K562 (cell line): ENCODE measurements around the gene FAM240A. TPM values are rescaled to one million over a fixed set of nuclear protein-coding genes. Genes with fewer than 3 reads are reported as not detected.

Source experiments
- EP300 ChIP-seq: IDR thresholded peaks from 2 replicates; pipeline ENCODE4 v1.6.1; 2012; ENCODE audit warnings: low read length, improper control_type of control experiment
- ETV1 ChIP-seq: fragments of 450-650 bp; conservative IDR thresholded peaks from 2 replicates; pipeline ENCODE4 v1.6.1; 2016; ENCODE audit warnings: missing genetic modification characterization, control low read depth, low read depth, missing compliant biosample characterization
- HNRNPLL ChIP-seq: fragments of 200-400 bp; formaldehyde crosslinking; IDR thresholded peaks from 2 replicates; pipeline ENCODE4 v1.6.1; 2017; ENCODE audit warnings: low read length, low read depth, mild to moderate bottlenecking; ENCODE audit not compliant: poor library complexity, severe bottlenecking
- IRF2 ChIP-seq: sonication (generic); formaldehyde crosslinking; IDR thresholded peaks from 2 replicates; pipeline ENCODE4 v1.8.1; 2022; ENCODE audit warnings: mild to moderate bottlenecking, missing genetic modification reagents
- MGA ChIP-seq: fragments of 450-650 bp; IDR thresholded peaks from 2 replicates; pipeline ENCODE4 v1.6.1; 2016; ENCODE audit warnings: mild to moderate bottlenecking, moderate library complexity
- PHB ChIP-seq: fragments of 250-450 bp; sonication (Bioruptor Pico); IDR thresholded peaks from 2 replicates; pipeline ENCODE4 v1.5.0; 2021
- SPI1 ChIP-seq: IDR thresholded peaks from 2 replicates; pipeline ENCODE4 v1.6.1; 2011; ENCODE audit warnings: low read depth, low read length, control low read depth, borderline replicate concordance
- TAL1 ChIP-seq: fragments of 450-650 bp; IDR thresholded peaks from 2 replicates; pipeline ENCODE4 v1.6.1; 2016; ENCODE audit warnings: mild to moderate bottlenecking
- ZBTB11 ChIP-seq, 3 experiments: fragments of 200-800 bp in 1 of 3; fragments of 250-450 bp in 1 of 3; fragments of 450-650 bp in 1 of 3; sonication (Bioruptor Pico) in 1 of 3; sonication (Bioruptor generic) in 1 of 3; formaldehyde crosslinking in 1 of 3; IDR thresholded peaks; 2 replicates each; pipeline versions ENCODE4 v1.6.1 to v1.8.0; 2016 to 2022; ENCODE audit warnings: mild to moderate bottlenecking in 2 of 3, missing genetic modification characterization in 2 of 3, missing compliant biosample characterization in 1 of 3, moderate library complexity in 1 of 3
- ZFX ChIP-seq: sonication (generic); formaldehyde crosslinking; IDR thresholded peaks from 2 replicates; pipeline ENCODE4 v1.8.0; 2022; ENCODE audit warnings: mild to moderate bottlenecking, missing genetic modification reagents, moderate library complexity
- ZNF444 ChIP-seq: fragments of 250-450 bp; sonication (Bioruptor Pico); IDR thresholded peaks from 2 replicates; pipeline ENCODE4 v1.4.0; 2020; ENCODE audit warnings: mild to moderate bottlenecking, moderate library complexity
- ZNF75A ChIP-seq: fragments of 450-650 bp; formaldehyde crosslinking; IDR thresholded peaks from 2 replicates; pipeline ENCODE4 v1.4.0; 2020; ENCODE audit warnings: mild to moderate bottlenecking
- ZNF76 ChIP-seq: fragments of 250-450 bp; sonication (Bioruptor Pico); IDR thresholded peaks from 2 replicates; pipeline ENCODE4 v1.4.0; 2020; ENCODE audit warnings: mild to moderate bottlenecking, moderate library complexity, borderline replicate concordance
- polyA plus RNA-seq, 8 experiments: library from polyadenylated mRNA; depleted of rRNA in 4 of 8; stranded (reverse) in 5 of 8; unstranded in 3 of 8; fragments of >200 nt; fragmentation: Nextera tagmentation in 2 of 8; fragmentation: Illumina TruSeq in 1 of 8; extraction: Ambion mirVana in 2 of 8; extraction: Trizol in 1 of 8; gene quantifications; 2 replicates each; pipeline versions ENCODE4 v1.2.1 to v1.2.3, GENCODE V29; 2011 to 2014; ENCODE audit warnings: inconsistent platforms in 1 of 8, missing spikeins in 1 of 8
- total RNA-seq, 7 experiments: library from RNA; depleted of rRNA in 6 of 7; stranded (reverse); fragments of >200 nt in 6 of 7; fragmentation: Illumina TruSeq in 2 of 7; extraction: Trizol in 2 of 7; gene quantifications; 2 replicates each; pipeline versions ENCODE4 v1.2.1 to v1.2.3, GENCODE V29; 2011 to 2021; ENCODE audit warnings: low replicate concordance in 1 of 7

The FAM240A gene
- total and polyA plus RNA-seq, 9 of the 15 experiments (the other 6 are each of a cell fraction or from before 2014, with no cell fraction given): not detected

GRCh38 chr3:46578973-46579755 lies 33.2 kb upstream of the FAM240A start (continued):
- TF ChIP-seq ETV1 (tag) (no peak), PHB (no peak), HNRNPLL (no peak), IRF2 (CRISPR knock-in tag) (no peak), ZBTB11 (CRISPR knock-in tag; IDR thresholded peaks at IDR 0.05) (no peak), ZNF75A (CRISPR knock-in tag) (no peak), ZNF444 (CRISPR knock-in tag) (no peak), EP300 (no peak), ZNF76 (CRISPR knock-in tag) (no peak), TAL1 (no peak), SPI1 (peak; percentile 87), MGA (0 out of 2 replicates have a peak, but pooled peaks have one; percentile 15), ZFX (CRISPR knock-in tag) (0 out of 2 replicates have a peak, but pooled peaks have one; percentile 16)
